ENCODE measurements around the gene ST7.
"Not testable (repeated sequence)": the region's sequence is repeated elsewhere in the genome, so short reads cannot be mapped to it uniquely, and the experiment has no call there.

Gene ST7

DNA sequence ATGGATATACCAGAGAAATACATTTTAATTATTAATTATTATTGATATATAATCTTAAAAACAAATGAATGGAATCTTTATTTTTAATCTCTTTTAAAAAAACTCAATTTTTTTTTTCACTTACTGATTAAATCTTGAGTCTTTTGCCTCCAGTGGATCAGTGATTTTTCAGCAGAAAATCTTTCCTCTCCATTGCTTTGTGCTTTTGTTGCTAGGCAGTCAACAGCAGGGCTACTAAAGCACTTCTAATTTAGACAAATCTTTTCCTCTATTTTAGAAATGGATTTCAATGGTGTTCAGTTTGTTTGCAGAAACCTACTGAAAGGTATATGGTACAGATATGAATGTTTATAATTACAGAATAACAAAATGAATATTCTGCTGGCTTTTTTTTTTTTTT, 143.6 kb downstream of the ST7 start:
- no peak for DNase-seq (ENCODE audit: low spot score)

GRCh38 chr7:117097860-117098259, 144.6 kb downstream of the ST7 start:
- DNase-seq (ENCODE audit: low spot score), result no peak

DNA sequence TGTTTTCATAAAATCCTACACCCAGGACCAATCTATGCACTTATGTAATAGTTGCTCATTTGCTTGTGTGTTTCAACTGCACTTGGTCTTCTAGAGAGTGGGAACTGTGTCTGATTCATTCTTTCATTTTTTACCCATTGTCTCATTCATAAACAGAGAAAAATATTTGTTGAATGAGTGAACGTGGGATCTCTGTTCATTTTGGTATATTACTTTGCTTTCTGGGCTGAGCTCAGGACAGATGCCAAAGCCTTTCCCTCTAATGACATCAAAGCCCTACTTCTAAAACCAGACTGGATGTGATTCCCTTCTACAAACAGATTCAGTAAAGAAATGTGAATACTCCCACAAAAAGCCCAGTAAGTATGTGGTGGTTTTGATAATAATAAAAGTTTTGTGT, 145.2 kb downstream of the ST7 start:
- DNase-seq (ENCODE audit: low spot score), result no peak

GRCh38 chr7:117101026-117101425, 147.7 kb downstream of the ST7 start:
- no peak for DNase-seq (ENCODE audit: low spot score)

- no peak for DNase-seq (ENCODE audit: low spot score)
Measured at GRCh38 chr7:117110480-117111315, 157.4 kb downstream of the ST7 start.

GRCh38 chr7:117111535-117111934, 158.2 kb downstream of the ST7 start:
- no peak for DNase-seq (ENCODE audit: low spot score)

DNA sequence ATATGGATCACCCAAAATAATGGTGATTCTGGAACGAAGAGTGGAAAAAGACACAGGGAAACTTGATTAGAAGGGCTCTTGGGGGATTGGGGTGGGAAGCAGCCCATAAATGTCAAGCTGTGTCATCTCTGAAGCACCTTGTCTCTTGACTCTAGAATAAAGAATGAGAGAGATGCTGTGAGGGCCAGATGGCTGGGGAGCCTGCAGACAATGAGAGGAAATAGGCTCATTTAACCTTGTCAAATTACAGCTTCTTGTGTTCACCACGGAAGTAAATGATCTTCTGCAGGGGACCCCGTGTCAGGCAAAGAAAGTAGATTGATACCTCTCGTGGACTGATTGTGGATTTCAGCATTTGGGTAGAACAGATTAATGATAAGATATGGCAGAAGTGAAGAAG, 159.3 kb downstream of the ST7 start:
- no peak for DNase-seq (ENCODE audit: low spot score)

GRCh38 chr7:117113871-117114270, 160.6 kb downstream of the ST7 start:
- no peak for DNase-seq (ENCODE audit: low spot score)

- DNase-seq (ENCODE audit: low spot score), result no peak
Measured at GRCh38 chr7:117114272-117114671, 161.0 kb downstream of the ST7 start.

GRCh38 chr7:117116211-117116610, 162.9 kb downstream of the ST7 start:
- no peak for DNase-seq (ENCODE audit: low spot score)

GRCh38 chr7:117117172-117117571, 163.9 kb downstream of the ST7 start:
- DNase-seq (ENCODE audit: low spot score), result no peak

DNA sequence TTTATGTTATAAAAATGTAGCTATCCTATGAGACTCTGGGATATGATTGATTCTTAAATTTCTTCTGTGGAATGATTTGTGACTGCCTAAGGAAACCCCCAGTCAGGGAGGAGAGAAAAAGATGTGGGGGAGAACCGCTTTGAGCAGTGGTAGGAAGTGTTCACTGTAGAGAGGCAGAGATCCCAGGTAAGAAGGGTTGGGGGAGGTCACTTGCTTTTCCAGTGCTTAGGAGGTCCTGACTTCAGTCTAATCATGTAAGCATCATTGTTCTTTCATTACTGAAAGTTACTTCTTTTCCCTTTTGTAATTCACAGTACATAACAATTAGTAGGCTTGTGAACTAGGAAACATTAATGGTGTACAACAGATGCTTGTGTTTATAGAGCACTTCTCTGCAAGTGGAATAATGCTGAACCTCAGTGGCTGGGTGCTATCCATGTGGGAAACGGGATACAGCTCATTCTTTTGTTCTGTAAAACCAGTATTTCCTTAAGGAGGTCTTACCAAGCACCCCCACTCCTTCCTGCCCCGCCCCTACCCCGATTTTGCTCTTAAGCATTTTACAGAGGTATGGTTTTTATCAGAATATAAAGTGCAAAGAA, 165.4 kb downstream of the ST7 start:
- no peak for DNase-seq (ENCODE audit: low spot score)

GRCh38 chr7:117119192-117119924, 166.1 kb downstream of the ST7 start:
- peak; percentile 80 for DNase-seq (ENCODE audit: low spot score)

GRCh38 chr7:117120321-117120720, 167.0 kb downstream of the ST7 start:
- not testable (repeated sequence) for DNase-seq (ENCODE audit: low spot score)

GRCh38 chr7:117122036-117122435, 168.7 kb downstream of the ST7 start:
- not testable (repeated sequence) for DNase-seq (ENCODE audit: low spot score)

- DNase-seq (ENCODE audit: low spot score), result no peak
Measured at GRCh38 chr7:117122536-117122935, 169.2 kb downstream of the ST7 start.

GRCh38 chr7:117123311-117123926, 170.1 kb downstream of the ST7 start:
- no peak for DNase-seq (ENCODE audit: low spot score)

DNA sequence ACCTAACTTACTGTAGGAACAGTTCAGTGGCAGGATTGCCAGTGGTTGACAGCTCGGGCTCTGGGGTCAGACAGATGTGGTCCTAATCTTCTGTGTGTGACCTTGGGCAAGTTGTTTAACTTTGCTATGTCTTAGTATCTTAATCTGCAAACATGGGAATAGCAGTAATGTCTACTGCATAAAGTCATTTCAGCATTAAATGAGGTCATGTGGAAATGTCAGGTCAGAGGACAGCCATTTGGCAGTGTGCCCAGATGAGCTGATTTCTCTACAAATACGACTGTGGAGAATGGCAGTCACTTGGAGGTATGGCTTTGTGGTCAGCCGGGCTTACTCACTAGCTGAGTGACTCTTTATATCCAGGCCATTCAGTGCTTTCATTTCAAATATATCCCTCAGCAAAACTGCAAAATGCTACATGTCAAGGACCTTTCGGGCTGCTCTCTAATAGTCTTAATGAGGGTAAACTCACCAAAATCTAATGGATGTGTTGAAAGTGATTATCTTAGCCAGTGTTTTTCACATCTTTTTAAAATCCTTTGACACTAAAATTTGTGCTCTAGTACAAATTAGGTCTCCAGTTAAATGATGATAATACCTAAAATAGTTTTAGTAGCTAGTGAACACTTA, 171.4 kb downstream of the ST7 start:
- DNase-seq (ENCODE audit: low spot score), result no peak

DNA sequence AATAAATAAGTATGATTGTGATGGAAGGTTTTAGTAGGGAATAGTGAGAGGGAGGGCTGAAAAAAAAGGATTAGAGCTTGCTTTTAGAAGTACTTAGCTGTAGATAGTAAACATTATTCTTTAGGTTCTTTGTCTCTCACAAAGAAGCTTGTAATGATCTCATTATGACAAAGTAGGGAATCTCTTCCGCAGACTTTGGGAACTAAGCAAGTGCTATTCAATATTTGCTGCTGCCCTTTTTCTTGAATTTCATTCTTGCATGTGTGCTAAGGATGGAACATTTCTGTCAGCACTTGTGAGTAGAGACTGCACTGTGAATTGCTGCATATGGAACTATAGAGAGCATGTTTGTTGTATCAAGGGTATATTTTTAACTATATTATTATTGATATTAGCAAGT, 173.4 kb downstream of the ST7 start:
- DNase-seq (ENCODE audit: low spot score), result no peak

DNA sequence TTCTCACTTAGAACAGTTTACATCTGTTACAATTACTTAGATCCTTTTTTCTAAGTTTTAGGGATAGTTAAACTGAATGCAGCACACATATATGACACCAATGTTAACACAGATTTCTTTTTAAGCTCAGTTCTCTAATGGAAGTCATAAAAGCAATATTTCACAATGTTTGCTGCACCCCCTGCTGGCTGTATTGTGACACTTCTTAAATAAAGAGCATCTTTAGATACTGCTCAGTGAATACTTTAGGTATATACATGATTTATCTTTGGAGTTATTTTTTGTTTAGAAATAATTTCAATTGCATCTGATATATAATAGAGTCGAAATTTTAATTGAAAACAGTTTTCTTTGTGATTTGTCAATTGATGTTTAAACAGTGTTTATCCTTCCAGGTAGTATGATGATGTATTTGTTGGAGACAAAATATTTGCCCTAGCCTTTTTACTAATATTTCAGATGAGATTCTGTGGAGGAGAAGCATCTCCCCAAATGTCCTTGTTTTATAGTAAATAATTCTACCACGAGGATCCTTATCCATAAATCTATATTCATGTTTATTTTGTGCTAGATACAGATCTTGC, 174.4 kb downstream of the ST7 start:
- DNase-seq (ENCODE audit: low spot score), result no peak

- DNase-seq (ENCODE audit: low spot score), result no peak
Measured at GRCh38 chr7:117129521-117129955, 176.2 kb downstream of the ST7 start.

DNA sequence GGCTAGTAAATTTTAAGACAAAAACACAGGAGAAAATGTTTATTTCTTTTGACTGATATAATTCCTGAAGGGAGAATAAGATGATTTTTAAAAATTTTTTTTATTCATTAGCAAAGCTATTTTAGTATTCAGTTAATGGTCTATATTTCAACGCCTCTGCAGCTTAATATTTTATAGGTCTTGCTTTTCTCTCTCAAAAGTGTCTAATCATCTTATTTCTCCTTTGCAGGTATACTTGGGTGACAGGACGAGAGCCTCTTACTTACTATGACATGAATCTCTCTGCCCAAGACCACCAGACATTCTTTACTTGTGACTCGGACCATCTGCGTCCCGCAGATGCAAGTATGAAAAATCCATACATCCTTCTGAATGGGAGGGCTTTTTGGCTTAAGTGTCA, 177.0 kb downstream of the ST7 start:
- no peak for DNase-seq (ENCODE audit: low spot score)
